GM15510 (cell line): ENCODE measurements around the gene APOC3.

ENCODE experiments used
- POLR2A ChIP-seq: IDR thresholded peaks from 3 replicates; pipeline ENCODE4 v1.6.1; 2011; ENCODE audit warnings: borderline replicate concordance; ENCODE audit not compliant: insufficient read length; ENCODE audit errors: extremely low read depth

The APOC3 gene

GRCh38 chr11:116867619-116868018 lies 37.9 kb downstream of the APOC3 start:
- no peak for TF ChIP-seq POLR2A

- no peak for TF ChIP-seq POLR2A
These were observed 38.4 kb downstream of the APOC3 start for GRCh38 chr11:116868066-116868465.

GRCh38 chr11:116869610-116870009 lies 39.9 kb downstream of the APOC3 start:
- TF ChIP-seq POLR2A = no peak

- no peak for TF ChIP-seq POLR2A
These were observed 40.3 kb downstream of the APOC3 start for GRCh38 chr11:116870054-116870453.

GRCh38 chr11:116871248-116871647 lies 41.5 kb downstream of the APOC3 start:
- no peak for TF ChIP-seq POLR2A

GRCh38 chr11:116873381-116873780 lies 43.7 kb downstream of the APOC3 start:
- no peak for TF ChIP-seq POLR2A

- TF ChIP-seq POLR2A = no peak
These were observed 44.5 kb downstream of the APOC3 start for GRCh38 chr11:116874251-116874650.

- TF ChIP-seq POLR2A = no peak
These were observed 45.5 kb downstream of the APOC3 start for GRCh38 chr11:116875194-116875593.

GRCh38 chr11:116876656-116877055 lies 46.9 kb downstream of the APOC3 start:
- TF ChIP-seq POLR2A = no peak

- no peak for TF ChIP-seq POLR2A
These were observed 50.3 kb downstream of the APOC3 start for GRCh38 chr11:116879800-116880625.

- no peak for TF ChIP-seq POLR2A
These were observed 51.4 kb downstream of the APOC3 start for GRCh38 chr11:116881143-116881542.

GRCh38 chr11:116882386-116882785 lies 52.7 kb downstream of the APOC3 start:
- TF ChIP-seq POLR2A = no peak
